HG03280 (cell line): ENCODE measurements around the gene PIP4K2C.
"Not testable (repeated sequence)": the region's sequence is repeated elsewhere in the genome, so short reads cannot be mapped to it uniquely, and the experiment has no call there.

Experiments
- ATAC-seq: cut with Tn5 transposase; IDR thresholded peaks from one replicate; pipeline ENCODE4 v1.9.1; 2021; ENCODE audit warnings: mild to moderate bottlenecking, moderate library complexity; ENCODE audit not compliant: unreplicated experiment

PIP4K2C gene

DNA sequence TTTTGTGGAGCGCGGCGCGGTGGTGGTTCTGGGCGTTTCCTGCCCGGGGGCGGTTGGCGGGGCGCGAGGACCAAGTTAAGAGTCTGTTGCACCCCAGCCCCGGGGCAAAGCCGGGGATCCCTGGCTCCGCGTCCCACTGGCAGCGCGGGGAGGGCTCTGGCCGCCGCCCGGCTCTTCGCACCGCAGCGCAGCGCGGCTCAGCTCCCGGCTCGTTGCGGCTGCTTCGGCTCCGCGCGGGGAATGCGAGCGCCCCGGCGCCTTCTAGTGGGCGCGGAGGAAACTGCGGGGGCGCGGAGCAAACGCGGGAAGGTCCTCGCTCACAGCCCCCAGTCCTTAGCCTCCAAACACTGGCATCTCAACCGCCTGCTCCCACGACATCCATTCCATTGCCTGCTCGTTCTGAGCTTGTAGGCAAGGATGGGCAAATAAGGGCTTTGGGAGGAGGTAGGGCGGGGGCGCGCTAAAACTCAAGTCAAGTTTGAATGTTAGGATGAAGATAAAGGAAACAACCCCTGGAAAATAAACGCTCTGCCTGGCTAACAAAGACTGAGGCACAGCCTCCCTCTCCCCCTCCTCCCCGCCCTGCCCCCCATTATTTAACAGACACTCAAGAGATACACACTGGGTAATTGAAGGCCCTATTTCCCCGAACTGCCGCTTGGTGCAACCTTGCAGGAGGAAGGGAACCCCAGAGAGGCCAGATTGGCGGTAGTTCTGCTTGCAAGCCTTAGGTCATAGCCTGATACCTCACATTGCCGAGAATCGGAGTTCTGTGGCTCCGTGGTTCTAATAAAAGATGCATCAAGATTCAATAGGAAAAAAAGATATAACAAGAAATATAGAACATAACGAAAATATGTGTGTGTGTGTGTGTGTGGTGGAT lies 42.2 kb downstream of the PIP4K2C start, which contains the start of gene B4GALNT1:
B4GALNT1 (minus strand) TSS at position 244 of the 883 bp plus-strand sequence. CDS start 1,069 bp downstream, outside the sequence.
- peak; percentile 79 for ATAC-seq

DNA sequence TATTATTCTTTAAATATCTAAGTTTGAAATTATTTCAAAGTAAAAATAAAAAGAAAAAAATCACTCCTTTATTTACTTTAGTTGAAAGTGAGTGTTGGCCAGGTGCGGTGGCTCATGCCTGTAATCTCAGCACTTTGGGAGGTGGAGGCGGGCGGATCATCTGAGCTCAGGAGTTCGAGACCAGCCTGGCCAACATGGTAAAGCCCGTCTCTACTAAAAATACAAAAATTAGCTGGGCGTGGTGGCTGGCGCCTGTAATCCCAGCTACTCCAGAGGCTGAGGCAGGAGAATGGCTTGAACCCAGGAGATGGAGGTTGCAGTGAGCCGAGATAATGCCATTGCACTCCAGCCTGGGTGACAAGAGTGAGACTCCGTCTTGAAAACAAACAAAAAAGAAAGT lies 45.7 kb downstream of the PIP4K2C start:
- ATAC-seq = not testable (repeated sequence)

DNA sequence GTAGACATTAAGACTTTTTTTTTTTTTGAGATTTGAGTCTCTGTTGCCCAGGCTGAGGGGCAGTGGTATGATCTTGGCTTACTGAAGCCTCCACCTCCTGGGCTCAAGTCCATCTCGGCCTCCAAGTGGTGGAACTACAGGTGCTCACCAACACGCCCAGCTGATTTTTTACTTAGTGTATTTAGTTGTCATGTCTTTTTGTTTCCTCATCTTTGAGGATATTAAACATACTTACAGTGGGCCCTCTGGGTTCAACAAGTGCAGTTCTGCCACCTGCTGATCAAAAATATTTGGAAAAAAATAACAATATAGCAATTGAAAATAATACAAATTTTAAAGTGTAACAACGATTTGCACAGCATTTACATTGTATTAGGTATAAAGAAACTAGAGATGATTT lies 46.4 kb downstream of the PIP4K2C start:
- ATAC-seq = no peak

DNA sequence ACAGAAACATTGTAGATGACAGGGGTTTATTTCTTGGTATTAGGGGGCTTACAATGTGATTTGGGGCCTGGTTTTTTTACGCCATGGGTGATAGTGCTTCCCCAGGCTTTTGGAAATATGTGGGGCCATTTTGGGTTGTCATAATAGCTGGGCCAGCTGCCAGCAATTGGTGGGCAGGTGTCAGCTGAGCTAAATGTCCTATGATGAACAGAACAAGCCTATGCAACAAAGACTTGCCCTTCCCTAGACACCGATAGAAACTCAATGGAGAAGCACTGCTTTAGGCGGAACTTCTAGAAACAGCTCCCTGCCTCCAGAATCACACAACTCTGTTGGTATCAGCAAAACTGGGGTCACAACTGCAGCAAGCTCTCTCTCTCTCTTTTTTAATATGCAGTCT lies 47.1 kb downstream of the PIP4K2C start:
- no peak for ATAC-seq

- no peak for ATAC-seq
These were observed 49.4 kb downstream of the PIP4K2C start for GRCh38 chr12:57640175-57641042.

DNA sequence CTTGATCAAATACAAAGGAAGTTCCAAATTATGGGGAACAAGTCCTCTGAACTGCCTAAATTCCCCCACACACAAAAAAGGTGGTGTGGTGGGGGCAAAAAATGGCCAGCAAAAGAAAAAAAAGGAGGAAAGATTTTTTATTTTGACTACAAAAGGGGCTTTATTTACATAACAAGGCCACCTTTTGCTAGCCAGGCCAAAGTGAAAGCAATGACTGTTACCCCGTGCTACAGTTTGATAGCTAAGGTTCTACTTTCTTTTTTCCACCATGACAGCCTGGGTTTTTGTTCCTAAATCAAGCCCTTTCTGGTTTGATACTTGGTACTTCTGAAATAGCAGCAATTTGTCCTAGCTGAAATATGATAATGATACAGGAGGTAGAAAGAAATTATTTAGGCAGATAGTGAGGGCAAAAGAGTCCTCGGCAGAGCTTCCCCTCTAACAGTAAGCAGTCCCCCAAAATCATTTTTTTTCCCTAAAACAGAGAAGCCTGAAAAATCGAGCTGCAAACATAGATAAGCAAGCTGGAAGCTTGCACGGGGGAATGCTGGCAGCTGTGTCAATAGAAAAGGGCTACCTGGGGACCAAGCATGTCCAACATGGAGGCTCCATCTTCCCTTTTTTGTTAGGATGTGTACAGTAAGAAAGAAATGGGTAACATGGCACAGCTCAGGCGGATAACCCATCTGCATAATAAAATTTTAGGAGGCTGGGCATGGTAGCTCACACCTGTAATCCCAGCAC lies 50.9 kb downstream of the PIP4K2C start:
- ATAC-seq = no peak

GRCh38 chr12:57645990-57646658 lies 55.1 kb downstream of the PIP4K2C start:
- not testable (repeated sequence) for ATAC-seq

DNA sequence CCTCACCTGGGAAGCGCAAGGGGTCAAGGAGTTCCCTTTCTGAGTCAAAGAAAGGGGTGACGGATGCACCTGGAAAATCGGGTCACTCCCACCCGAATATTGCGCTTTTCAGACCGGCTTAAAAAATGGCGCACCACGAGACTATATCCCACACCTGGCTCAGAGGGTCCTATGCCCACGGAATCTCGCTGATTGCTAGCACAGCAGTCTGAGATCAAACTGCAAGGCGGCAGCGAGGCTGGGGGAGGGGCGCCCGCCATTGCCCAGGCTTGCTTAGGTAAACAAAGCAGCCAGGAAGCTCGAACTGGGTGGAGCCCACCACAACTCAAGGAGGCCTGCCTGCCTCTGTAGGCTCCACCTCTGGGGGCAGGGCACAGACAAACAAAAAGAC lies 55.7 kb downstream of the PIP4K2C start:
- ATAC-seq = not testable (repeated sequence)
